IPS DF 6.9 (cell line): ENCODE results near the gene TBX2.

Experiments used
- DNase-seq: peaks from one replicate; pipeline ENCODE4 v3.0.0-alpha.2; 2013; ENCODE audit warnings: low read depth, low spot score
- H3K27ac ChIP-seq: one replicate; pipeline ENCODE4 v1.5.1; 2013; ENCODE audit warnings: low read length, control low read depth
- H3K27me3 ChIP-seq: 2 replicates; pipeline ENCODE4 v1.6.1; 2013; ENCODE audit warnings: mild to moderate bottlenecking, low read length; ENCODE audit not compliant: control insufficient read depth, insufficient read depth
- H3K36me3 ChIP-seq: 2 replicates; pipeline ENCODE4 v1.6.1; 2013; ENCODE audit warnings: low read length; ENCODE audit not compliant: control insufficient read depth, insufficient read depth
- H3K4me1 ChIP-seq: 2 replicates; pipeline ENCODE4 v1.6.1; 2013; ENCODE audit warnings: low read length; ENCODE audit not compliant: control insufficient read depth, insufficient read depth
- H3K4me3 ChIP-seq: 2 replicates; pipeline ENCODE4 v1.5.1; 2013; ENCODE audit warnings: mild to moderate bottlenecking, low read length
- H3K9me3 ChIP-seq: 2 replicates; pipeline ENCODE4 v1.6.1; 2013; ENCODE audit warnings: low read length, inconsistent platforms; ENCODE audit not compliant: control insufficient read depth, insufficient read depth
- WGBS: extraction: QIAGEN DNeasy Blood & Tissue Kit; methylation state at CpG from one replicate; pipeline ENCODE4 v1.1.7; 2013; ENCODE audit warnings: mixed read lengths, missing lambda C conversion rate; ENCODE audit not compliant: insufficient read length, insufficient coverage; 5-methylcytosine and 5-hydroxymethylcytosine counted together

The TBX2 gene

DNA sequence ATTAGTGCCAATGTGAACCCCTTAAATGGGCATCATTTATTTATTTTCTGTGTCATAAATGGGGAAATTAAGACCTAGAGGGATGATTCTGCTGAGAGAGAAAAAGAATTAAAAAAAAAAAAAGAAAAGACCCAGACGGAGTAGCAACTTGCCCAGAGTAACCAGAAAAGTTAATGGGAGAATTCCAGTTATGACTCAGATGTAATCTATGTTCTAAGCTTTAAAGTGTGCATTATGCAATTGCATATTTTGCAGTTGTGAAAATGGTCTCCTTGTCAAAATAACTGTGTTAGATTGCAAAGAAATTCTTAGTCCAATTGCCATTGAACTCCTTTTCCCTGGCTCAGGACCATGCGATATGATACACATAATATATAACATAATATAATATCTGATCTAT is 38.6 kb upstream of the TBX2 start:
- DNase-seq = no peak
- no peaks in the 10 kb centered on the region for H3K9me3 ChIP-seq

DNA sequence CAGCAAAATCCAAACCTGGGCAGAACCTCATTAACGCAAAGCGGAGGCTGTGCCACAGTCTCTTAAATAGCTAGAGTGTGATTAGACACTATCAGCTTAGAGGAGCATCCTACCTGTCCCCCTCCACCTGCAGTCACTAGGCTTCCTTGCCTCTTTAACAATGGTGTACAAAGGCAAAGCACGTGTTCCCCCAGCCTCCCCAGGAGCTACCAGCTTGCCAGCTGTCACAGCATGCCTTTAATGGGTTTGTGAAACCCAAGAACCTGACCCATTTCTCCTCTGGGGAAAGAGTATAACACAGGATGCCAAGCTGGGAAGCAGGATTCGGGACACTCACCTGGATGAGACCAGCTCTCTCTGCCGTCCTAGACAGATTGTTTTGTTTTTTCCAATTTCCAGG is 37.2 kb upstream of the TBX2 start:
- Histone ChIP-seq H3K27me3 (no peaks in the 10 kb centered on the region), H3K36me3 (no peaks in the 10 kb centered on the region), H3K27ac (no peak overlapping the region), H3K4me3 (no peak overlapping the region), H3K4me1 (no peaks in the 10 kb centered on the region), H3K9me3 (no peaks in the 10 kb centered on the region)
- WGBS = no CpG with 5 or more reads among the region's 5 CpGs
- no peak for DNase-seq

More for the DNA sequence above, 38.6 kb upstream of the TBX2 start:
- Histone ChIP-seq H3K4me1 (no peaks in the 10 kb centered on the region), H3K27me3 (no peaks in the 10 kb centered on the region), H3K36me3 (no peaks in the 10 kb centered on the region), H3K4me3 (no peak overlapping the region), H3K27ac (no peak overlapping the region)
- no CpG with 5 or more reads among the region's 2 CpGs for WGBS

DNA sequence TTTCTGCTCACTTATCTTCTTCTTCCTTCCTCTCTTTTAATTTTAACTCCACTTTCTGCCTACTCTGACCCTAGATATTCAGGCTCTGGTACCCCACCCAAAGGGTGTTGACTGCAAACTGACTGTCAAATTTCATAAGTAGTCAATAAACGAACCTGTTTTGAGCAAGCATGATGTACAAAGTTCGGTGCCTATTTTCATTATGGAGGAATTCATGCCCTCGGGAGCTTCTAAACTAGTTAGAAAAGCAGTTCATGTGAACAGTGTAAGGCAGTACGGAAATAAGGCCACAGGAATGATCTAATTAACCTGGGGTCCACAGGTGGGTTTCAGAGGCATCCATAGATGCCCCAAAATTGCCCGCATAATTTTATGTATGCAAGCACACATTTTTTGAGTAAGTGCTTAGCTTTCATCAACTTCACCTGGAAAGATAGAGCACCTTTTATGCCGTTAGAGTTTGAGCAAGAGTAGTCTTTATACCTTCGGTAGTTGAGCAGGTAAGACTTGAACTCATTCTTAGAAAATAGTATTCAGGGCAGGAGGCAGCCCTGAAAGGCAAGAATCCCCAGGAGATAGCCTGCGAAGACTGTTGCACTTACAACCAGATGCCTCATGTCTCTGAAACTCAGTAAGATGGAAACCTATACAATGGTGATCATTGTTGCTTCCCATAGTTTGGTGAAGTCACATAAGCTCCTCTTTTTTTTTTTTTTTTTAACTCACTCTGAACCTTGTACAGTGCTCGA is 36.6 kb upstream of the TBX2 start:
- Histone ChIP-seq H3K36me3 (no peaks in the 10 kb centered on the region), H3K27ac (no peak overlapping the region), H3K9me3 (no peaks in the 10 kb centered on the region), H3K27me3 (no peaks in the 10 kb centered on the region), H3K4me1 (no peaks in the 10 kb centered on the region), H3K4me3 (no peak overlapping the region)
- no CpG with 5 or more reads among the region's 9 CpGs for WGBS
- no peak for DNase-seq

DNA sequence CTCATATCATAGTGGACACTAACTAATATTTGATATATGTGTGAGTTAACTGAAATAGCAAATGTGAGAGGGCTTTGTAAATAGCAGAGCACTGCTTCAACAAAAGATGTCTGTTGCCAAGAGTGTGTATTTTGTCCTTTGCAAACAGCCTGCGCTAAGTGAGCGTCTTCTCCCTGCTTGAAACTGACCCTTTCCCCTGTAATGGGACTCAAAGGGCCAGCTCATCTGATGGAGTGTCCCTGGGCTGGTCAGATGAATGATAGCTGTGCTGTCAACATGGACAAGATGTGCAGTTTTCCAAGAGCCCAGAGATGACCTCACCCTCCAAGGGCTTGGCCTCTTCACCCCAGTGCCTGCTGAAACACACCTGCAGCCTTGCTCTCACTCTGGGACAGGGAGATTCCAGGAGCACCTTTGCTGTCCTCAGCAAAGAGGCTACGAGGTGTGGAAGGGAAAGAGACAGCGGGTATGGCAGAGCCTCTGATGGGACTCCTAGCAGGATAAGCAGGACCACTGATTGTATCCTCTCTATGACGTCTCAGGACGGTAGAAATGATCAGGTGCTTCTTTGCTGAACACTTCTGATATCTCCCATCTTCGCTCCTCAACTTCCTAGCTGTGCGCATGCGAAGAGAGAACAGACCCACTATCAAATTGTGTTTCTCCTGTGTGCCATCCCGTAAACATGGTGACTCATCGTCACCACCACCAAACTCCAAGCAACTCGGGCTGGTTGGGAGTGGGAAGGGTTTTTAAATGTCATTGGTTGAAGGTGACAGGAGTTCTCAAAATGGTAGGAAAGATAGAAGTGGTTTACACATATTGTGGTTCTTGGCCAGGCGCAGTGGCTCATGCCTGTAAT is 35.8 kb upstream of the TBX2 start:
- H3K36me3 ChIP-seq = no peaks in the 10 kb centered on the region
- no peak overlapping the region for H3K27ac ChIP-seq
- no peaks in the 10 kb centered on the region for H3K9me3 ChIP-seq
- no peak for DNase-seq
- no CpG with 5 or more reads among the region's 13 CpGs for WGBS
- H3K4me1 ChIP-seq = no peaks in the 10 kb centered on the region; the same call in 1 of the 2 replicates
- no peaks in the 10 kb centered on the region for H3K27me3 ChIP-seq
- H3K4me3 ChIP-seq = no peak overlapping the region

DNA sequence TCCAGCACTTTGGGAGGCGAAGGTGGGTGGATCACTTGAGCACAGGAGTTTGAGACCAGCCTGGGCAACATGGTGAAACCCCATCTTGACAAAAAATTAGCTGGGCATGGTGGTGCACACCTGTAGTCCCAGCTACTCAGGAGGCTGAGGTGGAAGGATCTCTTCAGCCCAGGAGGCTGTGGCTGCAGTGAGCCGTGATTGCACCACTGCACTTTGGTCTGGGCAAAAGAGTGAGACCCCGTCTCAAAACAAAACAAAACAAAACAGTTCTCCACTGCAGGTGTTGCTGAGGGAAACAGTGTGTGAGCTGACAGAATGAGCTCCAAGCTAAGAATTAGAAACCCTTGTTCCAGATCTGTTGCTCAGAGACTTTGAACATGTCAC is 35.2 kb upstream of the TBX2 start:
- DNase-seq = no peak

DNA sequence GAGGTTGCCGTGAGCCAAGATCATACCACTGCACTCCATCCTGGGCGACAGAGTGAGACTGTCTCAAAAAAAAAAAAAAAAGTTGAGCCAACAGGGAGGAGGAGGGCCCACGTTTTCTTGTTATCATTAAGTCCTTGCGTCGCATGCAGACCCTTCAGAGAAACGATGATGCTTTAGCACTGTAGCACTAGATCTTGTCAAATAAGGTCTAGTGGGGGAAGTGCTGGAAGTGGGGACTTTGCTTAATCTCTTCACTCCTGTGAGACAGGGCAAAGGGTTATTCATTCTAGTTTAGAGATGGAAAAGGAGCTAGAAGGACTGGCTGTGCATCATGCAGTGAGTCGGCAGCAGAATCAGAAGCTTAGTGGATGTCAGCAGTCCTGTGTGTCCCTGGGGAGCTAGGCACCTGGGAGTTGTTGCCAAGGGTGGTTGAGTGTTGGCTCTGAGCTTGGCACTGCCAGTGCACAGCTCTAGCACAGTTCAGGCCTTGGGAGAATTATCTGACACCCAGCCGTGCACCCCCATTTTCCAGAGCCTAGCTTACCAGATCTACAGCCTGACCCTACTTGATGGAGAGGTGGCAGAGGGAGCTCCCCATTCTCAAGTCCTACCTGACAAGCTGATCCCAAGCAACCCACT is 33.4 kb upstream of the TBX2 start:
- Histone ChIP-seq H3K36me3 (no peaks in the 10 kb centered on the region), H3K9me3 (no peaks in the 10 kb centered on the region), H3K27ac (no peak overlapping the region), H3K4me1 (no peaks in the 10 kb centered on the region; the same call in 1 of the 2 replicates), H3K4me3 (no peak overlapping the region), H3K27me3 (no peaks in the 10 kb centered on the region)
- DNase-seq = no peak
- no CpG with 5 or more reads among the region's 8 CpGs for WGBS

More for the DNA sequence above, 35.2 kb upstream of the TBX2 start:
- no CpG with 5 or more reads among the region's 3 CpGs for WGBS
- Histone ChIP-seq H3K27me3 (no peaks in the 10 kb centered on the region), H3K4me3 (no peak overlapping the region), H3K36me3 (no peaks in the 10 kb centered on the region), H3K9me3 (no peaks in the 10 kb centered on the region), H3K4me1 (no peaks in the 10 kb centered on the region; the same call in 1 of the 2 replicates), H3K27ac (no peak overlapping the region)

DNA sequence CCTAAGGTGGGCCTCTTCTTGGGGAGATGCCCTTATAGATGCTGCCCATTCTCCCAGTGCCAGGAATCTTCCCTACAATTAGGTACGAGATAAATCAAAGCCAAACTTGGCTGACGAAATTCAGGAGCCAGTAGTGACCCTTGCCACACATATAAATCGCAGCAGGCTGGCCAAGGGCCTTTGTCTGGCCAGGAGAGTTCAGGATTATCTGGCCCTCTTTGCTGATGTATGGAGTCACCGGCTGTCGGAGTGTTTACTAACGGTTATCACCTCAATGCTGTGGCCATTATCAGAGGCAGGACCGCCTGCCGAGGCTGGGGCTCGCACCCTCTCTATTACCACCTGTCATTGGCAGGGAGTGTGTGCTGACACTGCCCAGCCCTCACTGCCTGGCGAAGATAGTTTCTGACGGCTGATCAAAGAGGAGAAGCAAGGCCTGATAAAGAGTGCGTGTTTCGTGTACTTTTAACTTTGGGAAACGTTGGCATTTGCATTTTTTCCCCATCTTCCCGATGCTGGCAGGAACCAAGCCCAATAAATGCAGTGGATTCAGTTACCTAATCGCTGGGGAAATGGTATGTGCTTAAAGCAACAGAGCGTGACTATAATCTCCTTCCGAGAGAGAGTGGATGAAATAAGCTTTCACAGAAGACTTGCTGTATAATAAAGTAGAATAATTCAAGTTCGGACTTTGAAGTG is 32.8 kb upstream of the TBX2 start:
- H3K9me3 ChIP-seq = no peaks in the 10 kb centered on the region
- no peaks in the 10 kb centered on the region for H3K27me3 ChIP-seq
- no peak overlapping the region for H3K27ac ChIP-seq
- no CpG with 5 or more reads among the region's 19 CpGs for WGBS
- no peaks in the 10 kb centered on the region for H3K36me3 ChIP-seq
- no peaks in the 10 kb centered on the region; the same call in 1 of the 2 replicates for H3K4me1 ChIP-seq
- no peak for DNase-seq
- H3K4me3 ChIP-seq = no peak overlapping the region

DNA sequence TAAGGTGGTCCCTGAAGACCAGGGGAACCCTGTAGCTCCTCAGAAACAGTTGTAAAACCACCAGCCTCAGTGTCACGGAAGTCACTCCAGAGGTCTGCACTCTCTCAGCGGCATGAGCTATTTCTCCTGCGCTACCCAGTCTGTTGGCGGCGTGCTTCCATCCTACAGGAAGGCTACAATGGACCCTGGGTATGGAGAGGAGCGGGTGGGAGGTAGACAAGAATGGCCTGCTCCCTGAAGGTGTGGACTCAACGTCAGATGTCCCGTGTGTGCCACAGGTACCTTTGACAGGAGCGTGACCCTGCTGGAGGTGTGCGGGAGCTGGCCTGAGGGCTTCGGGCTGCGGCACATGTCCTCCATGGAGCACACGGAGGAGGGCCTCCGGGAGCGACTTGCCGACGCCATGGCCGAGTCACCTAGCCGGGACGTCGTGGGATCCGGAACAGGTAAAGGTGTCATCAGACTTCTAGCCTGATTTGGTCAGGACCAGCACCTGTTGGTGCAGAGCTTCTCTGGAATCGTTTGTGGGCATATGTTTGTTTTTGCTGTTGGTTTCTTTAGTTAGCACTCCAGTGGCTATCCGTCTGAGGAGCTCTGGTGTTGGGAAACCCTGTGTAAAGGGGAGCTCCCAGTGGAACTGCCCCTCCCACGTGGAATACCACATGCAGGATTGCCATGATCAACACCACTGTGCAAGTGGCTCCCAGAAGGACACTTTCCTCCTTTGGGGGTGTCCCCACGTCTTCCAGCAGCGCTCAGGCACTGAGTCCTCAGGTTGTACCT is 31.4 kb upstream of the TBX2 start:
- no peaks in the 10 kb centered on the region for H3K9me3 ChIP-seq
- DNase-seq = no peak
- no peak overlapping the region for H3K4me3 ChIP-seq
- no peaks in the 10 kb centered on the region for H3K27me3 ChIP-seq
- H3K4me1 ChIP-seq = no peaks in the 10 kb centered on the region; the same call in 1 of the 2 replicates
- WGBS = no CpG with 5 or more reads among the region's 27 CpGs
- H3K27ac ChIP-seq = no peak overlapping the region
- H3K36me3 ChIP-seq = no peaks in the 10 kb centered on the region

DNA sequence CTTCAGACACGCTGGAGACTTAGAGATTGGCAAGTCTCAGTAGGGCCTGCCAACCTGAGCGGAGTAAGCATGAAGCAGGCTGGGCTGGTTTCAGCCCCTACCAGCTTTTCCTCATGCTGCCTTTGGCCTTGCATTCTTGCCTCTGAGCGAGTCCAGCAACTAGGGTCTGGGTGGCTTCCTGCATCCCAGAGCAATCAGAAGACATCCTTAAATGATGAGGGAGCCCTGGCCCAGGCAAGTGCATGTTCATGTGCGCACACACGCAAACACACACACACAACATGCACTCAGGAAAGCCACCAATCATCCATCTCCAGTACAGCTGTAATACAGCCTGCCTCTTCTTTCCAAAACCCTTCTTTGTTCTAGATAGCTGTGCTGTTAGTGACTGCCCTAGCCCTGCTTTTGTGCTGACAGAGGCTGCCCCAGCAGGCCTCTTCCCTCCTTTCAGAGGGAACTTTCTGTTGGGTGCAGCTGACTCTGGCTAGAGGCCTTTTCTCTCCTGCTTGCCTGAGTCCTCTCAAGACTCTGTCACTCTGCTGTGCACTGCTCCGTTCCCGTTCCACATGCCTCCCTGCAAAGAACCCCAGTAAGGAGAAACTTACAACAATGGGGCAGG is 30.7 kb upstream of the TBX2 start:
- no peaks in the 10 kb centered on the region; the same call in 1 of the 2 replicates for H3K4me1 ChIP-seq
- no peak overlapping the region for H3K4me3 ChIP-seq
- no CpG with 5 or more reads among the region's 7 CpGs for WGBS
- no peaks in the 10 kb centered on the region for H3K36me3 ChIP-seq
- no peaks in the 10 kb centered on the region for H3K9me3 ChIP-seq
- H3K27ac ChIP-seq = no peak overlapping the region
- DNase-seq = no peak
- no peaks in the 10 kb centered on the region for H3K27me3 ChIP-seq
